Endometrial microvascular endothelial cells (primary cell): ENCODE measurements around the gene ELAVL4. TPM values are rescaled to one million over a fixed set of nuclear protein-coding genes. Genes with fewer than 3 reads are reported as not detected.
"Not testable (repeated sequence)": the region's sequence is repeated elsewhere in the genome, so short reads cannot be mapped to it uniquely, and the experiment has no call there.

Experiments used
- in situ Hi-C: cut with HindIII; loops from 2 replicates; pipeline ENCODE4 v1.10.0; 2017; ENCODE audit warnings: low sequenced_read_pairs, low pct_unique_long_range_greater_than_20kb; ENCODE audit errors: inconsistent ontology term
- total RNA-seq: library from RNA; depleted of rRNA; stranded (reverse); fragments of >200 nt; gene quantifications from one replicate; pipeline ENCODE4 v1.2.3, GENCODE V29; 2015; ENCODE audit errors: inconsistent ontology term

The ELAVL4 gene
- total RNA-seq, 1 donor from 2014 or later: not detected

DNA sequence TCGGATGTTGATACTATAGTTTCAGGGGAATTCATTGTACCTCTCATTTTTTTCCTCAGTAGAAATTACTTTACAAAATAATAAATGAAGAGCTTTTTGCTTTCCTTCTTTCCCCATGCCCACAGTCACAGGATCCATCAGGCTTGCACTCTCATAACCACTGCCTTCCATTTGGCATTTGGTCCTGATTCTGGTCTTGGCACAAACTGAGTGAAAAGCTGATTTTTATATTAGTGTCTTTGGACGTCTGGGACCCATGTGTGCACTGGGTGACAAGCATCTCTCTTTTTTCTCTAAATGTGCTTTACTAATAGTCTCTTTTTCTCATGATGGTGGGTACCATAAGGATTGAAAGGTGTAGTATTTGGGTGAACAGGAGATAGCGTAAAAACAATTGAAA is 2.8 kb downstream of the ELAVL4 start:
- in situ Hi-C loops: no loop called here

DNA sequence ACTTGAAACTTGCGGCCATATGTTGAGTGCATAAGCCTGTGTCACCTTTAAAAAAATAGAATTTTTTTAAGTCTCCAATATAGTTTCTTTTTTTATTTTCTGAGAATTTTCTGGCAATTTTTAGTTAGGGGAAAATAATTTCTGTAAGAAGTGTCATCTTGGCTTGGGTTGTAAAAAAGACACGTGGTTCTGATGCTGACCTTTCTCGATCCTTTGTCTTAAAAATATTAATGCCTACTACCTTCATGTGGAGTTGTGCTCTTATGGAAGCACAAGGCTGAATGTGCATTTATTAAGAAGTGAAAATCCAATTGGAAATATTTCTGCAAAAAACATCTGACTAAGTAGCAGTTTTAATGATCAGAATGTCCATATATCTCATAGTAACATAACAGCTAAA is 3.5 kb downstream of the ELAVL4 start:
- in situ Hi-C loops: no loop called here

DNA sequence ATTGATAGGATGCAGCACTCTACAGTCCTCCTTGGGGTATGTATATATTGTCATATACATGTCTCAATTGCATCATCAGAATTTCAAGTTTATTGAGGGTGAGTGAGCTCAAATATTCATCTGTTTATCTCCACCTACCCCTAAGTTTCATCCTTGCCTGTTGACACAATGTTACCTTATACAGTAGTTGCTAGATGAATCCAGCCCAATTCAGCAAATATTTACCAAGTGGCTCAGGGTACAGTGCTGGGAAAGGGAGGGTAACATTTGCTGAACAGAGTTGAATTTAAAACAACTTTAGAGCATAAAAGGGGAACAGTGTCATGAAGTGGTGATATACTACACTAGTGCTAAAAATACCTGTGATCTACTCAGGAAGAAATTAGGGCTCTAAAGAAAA is 14.4 kb downstream of the ELAVL4 start:
- in situ Hi-C loops: no loop called here

DNA sequence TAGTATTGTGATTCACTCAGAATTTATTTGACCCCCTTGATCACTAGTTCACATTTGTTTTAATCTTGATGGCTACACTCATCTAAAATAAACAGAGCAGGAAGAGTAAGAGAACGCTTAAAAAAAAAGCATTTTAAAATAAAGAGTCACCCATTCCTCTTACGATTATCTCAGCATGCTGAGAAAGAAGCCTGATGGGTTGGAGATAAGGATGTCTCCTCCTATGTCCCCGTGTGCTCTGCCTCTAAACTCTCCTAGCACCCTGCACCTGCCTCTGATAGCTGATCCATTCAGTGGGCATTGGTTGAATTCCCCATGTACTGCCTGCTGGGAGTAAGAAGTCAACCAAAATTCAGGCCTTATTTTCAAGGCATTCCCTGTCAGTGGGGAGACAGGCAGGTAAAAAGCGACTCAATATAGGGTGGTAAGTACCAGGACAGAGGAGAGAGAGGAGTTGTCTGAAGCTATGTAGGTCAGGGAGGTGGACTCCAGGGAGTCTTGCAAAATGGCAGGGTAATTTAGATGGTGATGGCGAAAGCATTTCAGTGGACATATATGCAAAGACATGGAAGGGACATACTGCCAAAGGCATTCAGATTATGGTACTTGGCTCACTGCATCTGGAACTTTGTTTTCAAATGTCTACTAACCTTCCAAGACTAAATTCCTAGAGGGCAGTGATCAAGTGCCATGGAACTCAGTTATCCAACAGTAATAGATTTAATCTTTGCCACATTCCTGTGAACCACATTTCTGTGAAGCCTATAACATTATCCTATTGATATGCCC is 18.4 kb downstream of the ELAVL4 start:
- in situ Hi-C loops: no loop called here

DNA sequence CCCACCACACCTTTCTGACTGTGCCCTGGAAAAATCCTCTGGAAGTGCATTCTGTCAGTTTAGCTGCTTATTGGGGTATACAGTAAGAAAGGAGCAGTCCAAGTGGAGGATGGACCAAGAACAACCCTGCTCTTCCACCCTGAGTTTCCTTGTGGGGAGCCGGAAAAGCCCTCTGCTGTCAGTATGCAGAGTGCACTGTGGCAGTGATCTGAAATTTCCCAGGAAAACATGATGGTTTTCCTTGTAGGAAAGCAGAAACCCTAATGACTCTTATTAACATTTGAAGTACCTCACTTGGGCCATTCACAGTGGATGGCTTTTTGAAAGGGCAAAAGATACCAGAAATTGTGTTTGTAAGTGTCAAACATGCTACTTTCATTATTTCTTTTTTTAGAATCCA is 20.5 kb downstream of the ELAVL4 start:
- in situ Hi-C loops: no loop called here

DNA sequence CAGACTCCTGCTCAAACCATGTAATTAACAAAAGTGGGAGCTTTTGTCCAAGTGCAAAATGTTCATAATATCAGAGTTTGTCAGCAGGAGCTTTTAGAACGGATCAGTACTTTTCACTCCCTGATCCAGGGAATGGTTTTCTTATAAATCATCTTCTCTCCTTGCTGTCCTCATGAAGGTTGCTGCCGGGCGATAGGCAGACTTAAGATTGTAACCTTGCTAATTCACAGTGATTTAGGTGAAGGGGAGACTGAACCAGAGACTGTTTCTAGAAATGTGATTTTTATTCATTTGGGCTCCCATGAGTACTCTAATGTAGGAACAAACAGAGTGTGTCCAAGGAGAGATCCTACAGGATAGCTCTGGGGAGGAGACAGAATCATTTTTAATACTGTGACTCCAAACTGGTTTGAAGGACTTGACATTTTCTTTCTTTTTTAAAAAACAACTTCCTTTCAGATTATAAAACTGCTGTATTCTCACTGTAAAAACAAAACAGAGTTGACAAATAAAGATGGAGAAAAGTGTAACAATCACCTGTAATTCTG is 23.7 kb downstream of the ELAVL4 start:
- in situ Hi-C loops: no loop called here

DNA sequence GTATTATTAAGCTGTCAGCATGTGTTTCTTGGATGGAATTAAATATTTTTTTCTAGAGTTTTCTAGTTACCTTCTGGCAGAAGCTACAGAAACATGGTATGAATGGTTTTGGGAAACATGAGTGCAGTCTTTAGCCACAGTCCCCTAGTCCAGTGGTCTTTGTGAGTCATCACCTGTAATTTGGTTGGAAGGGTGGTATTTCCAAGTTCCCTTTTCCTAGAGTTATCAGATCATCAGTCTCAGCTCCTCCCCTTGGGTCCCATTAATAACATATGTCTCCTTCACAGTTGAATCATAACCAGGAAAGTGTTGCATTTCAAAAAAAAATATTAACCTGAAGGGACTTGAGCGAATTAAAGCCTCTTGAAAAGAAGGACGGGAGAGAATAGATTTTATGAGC is 27.0 kb downstream of the ELAVL4 start:
- in situ Hi-C loops: no loop called here

DNA sequence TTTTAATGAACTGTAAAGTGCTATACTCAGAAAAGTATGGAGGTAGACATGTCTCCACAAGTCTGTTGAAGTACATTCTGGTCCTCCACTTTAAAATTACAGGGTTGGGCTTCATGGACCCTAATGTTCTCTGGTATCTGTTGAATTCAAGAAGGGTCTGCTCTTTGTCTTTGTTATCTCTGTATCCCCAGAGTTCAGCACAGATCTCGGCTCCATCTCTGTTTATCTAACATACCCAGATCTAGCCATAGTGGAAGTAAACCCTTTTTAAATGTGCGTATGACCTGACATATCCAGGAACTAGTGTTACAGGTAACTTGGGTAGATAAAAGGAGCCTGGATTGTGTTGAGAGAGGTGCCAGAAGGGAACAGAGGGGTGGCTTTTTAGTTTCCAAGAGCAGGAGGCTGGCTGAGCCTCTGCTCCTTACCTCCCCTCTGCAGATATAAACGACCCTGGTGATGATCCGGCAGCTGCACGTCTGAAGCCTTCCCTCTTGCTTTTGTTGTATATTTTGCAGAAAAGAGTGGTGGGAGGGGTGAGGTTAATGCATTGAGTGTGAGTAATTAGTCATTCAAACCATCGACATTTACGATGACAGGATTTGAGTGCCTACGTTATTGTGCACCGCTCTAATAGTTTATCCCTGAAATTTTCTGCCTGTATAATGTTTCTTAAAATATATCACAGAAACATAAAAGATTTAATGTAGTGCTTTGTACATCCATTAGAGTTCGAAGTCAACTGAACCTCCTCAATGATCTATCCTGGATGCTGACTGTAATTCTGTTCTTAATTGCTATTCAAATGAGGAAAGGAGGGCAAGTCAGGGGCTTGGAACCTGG is 30.8 kb downstream of the ELAVL4 start:
- in situ Hi-C loops: no loop called here

DNA sequence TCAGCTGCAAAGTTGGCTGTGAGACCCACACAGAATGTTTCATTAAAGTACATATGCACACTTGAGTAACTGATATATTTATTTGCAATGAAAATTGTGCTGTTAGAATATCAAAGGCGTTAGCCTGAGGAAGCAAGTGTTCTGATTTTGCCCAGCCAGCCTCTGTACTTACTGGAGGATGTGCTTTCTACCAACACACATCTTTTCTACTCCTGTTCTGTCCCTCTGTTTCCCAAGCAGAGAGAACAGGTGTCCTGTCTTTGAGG is 31.4 kb downstream of the ELAVL4 start:
- in situ Hi-C loops: no loop called here

DNA sequence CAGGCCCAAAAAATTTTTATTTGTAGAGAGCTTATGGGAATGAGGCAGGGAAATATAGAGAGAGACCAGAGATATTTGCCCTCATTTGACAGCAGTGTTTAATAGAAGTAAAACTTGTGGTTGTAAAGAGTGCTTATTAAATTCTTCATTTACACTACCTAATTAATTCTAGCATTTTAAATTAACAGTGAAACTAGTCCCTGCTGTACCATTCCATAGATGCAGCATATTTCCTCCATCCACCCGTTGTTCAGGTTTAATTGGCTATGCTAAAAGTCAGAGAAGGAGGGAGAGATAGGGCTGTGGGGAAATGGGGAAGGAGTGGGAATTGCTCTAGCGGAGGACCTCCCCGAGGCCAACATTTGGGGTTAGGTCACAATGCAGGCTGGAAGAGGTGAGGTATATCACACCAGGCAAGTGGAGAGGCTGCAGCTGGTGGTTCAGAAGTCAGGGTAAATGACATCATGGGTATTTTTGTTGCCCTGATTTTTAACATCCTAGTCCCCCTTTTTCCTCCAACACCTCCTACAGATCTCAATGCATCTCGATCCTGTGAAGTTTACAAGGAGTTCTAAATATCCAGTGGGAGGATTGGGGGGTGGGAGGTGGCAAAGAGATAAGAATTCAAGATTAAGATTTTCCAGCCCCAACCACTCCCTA is 38.6 kb downstream of the ELAVL4 start:
- in situ Hi-C loops: no loop called here

DNA sequence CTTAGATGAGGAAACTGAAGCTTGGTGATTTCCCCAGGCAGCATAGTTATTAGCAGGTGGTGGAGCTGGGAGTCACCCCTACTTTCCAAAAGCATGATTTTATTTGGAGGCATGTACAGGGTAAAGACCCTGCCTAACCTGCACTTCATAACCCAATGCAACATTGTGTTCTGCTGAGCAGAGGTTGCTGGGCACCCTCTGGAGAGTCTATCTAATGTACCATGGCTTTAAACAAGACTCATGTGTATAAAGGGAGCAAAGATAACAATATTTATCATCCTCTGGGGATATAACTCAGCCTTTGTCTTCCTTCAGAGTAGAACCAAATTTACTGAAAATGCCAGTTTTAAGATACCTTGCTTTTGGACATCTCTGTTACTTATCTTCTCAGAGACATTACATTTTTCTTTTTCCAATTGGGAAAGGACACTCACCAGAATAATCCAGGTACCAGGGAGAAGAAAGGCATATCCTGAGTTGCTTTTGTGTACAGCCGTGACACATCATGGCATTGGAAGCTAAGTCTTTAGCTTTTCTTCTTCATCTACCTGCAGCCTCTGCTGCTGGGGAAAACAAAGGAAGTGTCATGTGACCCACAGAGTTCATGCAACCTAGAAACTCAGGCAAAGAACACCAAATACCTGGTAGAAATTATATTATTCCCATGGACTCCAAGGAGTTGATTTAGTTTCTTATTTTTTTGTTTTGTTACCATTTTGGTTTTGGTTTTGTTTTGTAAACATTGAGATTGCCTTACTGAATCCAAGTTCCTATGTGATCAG is 39.6 kb downstream of the ELAVL4 start:
- in situ Hi-C loops: no loop called here

DNA sequence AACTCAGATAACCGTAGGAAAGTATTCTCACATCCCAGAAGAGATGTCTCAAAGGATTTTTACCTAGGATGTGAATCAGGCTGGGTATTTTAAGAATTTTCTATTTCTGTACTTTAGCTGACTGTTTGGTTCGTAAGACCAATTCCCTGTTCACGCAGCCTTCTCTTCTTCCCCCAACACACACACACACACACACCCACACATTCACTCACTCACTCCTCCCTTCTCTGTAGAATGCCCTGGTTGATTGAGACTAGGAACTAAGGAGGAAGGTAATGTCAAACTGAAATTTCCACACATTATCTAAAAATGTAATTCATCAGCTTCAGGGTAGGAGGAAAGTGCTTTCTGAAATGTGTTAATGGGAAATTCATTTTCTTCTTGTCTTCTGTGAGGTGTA is 43.5 kb downstream of the ELAVL4 start:
- in situ Hi-C loops: no loop called here

DNA sequence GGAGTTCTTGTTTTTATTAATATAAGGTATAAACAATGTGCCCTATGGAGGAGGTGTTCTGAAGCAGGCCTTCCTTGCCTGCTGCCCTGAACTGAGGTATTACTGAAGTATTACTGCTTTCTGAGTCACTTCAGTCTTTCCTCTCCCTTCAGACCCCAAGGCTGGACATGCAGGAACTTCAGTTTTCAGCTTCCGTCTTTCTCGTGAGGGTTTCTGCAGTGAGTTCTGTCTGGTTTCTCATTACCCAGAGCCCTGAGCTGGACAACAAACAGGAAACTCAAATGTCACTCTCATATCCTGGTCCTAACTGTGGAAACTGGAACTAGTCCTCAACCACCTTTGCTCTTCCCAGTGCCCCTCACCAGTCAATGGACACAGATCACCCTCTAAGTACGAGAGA is 46.8 kb downstream of the ELAVL4 start:
- in situ Hi-C loops: no loop called here

DNA sequence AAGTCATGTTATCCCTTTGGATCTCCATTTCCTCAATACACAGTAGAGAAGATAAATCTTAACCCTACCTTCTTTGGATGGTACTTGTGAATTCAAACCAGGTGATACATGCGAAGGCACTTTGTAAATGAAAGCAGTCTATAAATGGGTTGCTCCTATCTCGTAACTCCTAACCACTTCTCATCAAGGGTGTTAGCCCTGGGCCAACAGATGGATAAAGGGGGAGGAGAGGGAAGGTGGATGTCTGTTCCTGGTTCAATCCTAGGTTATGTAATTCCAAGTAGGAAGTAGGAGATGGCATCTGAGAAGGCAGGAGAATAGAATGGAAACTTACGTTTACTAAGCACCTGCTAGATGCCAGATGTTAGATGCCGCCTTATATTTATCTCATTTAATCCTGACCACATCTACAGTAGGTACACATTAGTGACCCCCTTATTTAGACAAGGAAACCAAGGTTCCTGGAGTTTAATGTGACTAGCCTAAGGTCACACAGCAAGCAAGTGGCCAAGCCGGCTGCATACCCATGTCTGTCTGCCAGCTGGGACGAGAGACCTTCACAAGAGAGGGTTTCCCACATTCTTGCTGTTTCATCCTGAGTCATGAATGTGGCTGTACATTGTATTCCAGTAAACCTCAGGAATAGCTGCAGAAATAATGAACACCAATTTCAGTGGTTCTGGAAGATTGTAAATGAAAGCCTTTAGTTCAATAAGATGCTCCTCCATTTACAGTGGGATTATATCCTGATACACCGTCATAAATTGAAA is 47.7 kb downstream of the ELAVL4 start:
- in situ Hi-C loops: no loop called here

DNA sequence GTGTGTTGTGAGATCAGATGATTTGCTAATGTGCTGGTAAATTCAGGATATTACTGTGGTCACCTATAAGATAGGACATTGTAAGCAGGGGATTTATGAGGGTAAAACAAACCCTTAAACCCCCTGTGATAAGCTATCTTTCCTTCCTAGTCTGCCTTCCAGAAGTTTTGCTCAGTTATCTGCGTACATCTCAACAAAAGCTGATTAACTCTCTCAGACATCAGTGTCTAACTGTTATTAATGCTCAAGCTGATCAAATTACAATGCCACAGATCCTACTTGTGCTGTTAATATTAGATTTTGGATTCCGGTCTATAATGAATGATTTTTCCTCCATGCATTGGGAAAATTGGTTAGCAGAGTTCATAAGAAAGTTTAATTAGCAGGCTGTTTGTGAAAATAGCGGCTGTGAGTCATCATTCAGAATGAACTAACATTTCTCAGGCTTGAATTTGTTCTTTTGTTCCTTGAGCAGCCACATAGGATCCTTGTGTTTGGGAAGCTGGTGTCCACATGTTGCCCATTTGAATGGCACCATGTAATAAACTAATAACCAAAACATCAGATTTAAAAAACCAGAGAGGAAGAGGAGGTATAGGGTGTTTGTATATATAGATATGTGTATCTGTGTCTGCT is 48.7 kb downstream of the ELAVL4 start:
- in situ Hi-C loops: no loop called here

DNA sequence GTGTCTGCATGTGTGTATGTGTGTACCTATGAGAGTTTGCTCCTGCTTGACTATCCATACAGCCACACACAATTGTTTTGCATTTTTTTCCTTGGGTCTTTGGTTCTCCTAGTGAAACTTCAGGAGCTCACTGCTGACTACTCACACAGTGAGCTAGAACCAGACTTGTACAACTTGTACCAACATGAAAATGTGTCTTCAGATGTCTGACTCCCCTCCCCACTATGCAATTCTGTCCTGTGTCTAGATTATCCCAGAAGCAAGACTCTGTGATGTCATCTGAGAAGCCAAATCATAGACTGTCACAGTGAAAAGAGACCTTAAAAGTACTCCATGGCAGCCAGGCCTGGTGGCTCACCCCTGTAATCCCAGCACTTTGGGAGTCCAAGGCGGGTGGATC is 49.7 kb downstream of the ELAVL4 start:
- in situ Hi-C loops: no loop called here

DNA sequence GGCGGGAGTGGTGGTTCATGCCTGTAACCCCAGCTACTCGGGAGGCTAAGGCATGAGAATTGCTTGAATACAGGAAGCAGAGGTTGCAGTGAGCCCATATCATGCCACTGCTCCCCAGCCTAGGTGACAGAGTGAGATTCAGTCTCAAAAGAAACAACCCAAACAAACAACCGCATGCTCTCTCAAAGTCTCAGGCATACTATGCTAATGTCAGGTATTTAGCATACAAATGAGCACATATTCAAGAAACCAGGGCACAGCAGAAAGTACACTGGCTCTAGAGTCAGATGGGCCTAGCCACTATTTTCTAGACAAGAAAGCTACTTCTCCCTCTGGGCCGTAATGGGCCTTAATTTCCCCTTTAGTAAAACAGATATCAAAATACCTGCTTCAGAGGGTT is 55.0 kb downstream of the ELAVL4 start:
- in situ Hi-C loops: no loop called here

DNA sequence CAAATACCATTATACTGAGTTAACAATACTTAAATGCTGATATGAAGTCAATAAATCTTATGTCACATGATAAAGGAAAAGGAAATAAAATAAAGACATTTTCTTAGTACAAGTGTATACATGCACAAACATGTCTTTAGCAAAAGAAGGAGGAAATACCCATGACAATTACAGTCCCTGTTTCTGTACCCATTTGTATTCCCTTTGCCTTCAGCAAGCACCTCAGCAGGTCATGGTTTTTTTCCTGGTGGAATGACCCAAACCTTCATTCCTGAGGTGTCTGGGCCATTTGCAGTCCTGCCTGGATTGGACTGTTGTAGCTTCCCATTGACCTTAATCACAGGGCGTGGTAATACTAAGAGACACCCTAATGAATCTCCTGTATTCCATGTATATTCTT is 57.6 kb downstream of the ELAVL4 start:
- in situ Hi-C loops: not testable (repeated sequence)
